Lower leg skin (tissue), 3 donors: Measurements from ENCODE around the gene EIF4G1.

ENCODE experiments used
- CTCF ChIP-seq, 3 donors: fragments of 450-650 bp; IDR thresholded peaks; one replicate each; pipeline ENCODE4 v1.5.1; 2016; ENCODE audit warnings: antibody characterized with exemption in 3 of 3, mild to moderate bottlenecking in 3 of 3, moderate library complexity in 2 of 3
- POLR2A ChIP-seq, 2 donors: fragments of 450-650 bp; IDR thresholded peaks; one replicate each; pipeline ENCODE4 v1.6.1; 2016 to 2017; ENCODE audit warnings: antibody characterized with exemption in 2 of 2, mild to moderate bottlenecking in 1 of 2, moderate library complexity in 1 of 2

- TF ChIP-seq CTCF (IDR thresholded peaks at IDR 0.05), result no peak
- no peak for TF ChIP-seq POLR2A (IDR thresholded peaks at IDR 0.05)
Measured at GRCh38 chr3:184343200-184343876, 28.9 kb downstream of the EIF4G1 start.
